Lower lobe of right lung (tissue), 2 donors: Measurements from ENCODE around the gene CCT7. TPM values are rescaled to one million over a fixed set of nuclear protein-coding genes. Genes with fewer than 3 reads are reported as not detected.

Source experiments
- ATAC-seq, 2 donors: fragments of 200-7000 bp; cut with Tn5 transposase; one replicate each; pipeline ENCODE4 v1.9.1; 2020 to 2022; ENCODE audit warnings: mild to moderate bottlenecking in 2 of 2, moderate library complexity in 2 of 2
- DNase-seq: peaks from one replicate; pipeline ENCODE4 v3.0.0-alpha.2; 2020
- H3K27ac ChIP-seq: fragments of 200-600 bp; one replicate; pipeline ENCODE4 v1.8.0; 2022
- H3K27me3 ChIP-seq: fragments of 200-600 bp; one replicate; pipeline ENCODE4 v1.8.0; 2022; ENCODE audit warnings: low read depth
- H3K36me3 ChIP-seq: fragments of 200-600 bp; one replicate; pipeline ENCODE4 v1.8.0; 2022; ENCODE audit warnings: mild to moderate bottlenecking
- H3K4me1 ChIP-seq: fragments of 200-600 bp; one replicate; pipeline ENCODE4 v1.8.0; 2022
- H3K4me3 ChIP-seq: fragments of 200-600 bp; one replicate; pipeline ENCODE4 v1.8.0; 2022; ENCODE audit warnings: mild to moderate bottlenecking
- H3K9me3 ChIP-seq: fragments of 200-600 bp; one replicate; pipeline ENCODE4 v1.8.0; 2022
- intact Hi-C: fragments of 100-400 bp; cut with DNase I; formaldehyde crosslinking; loops from one replicate; pipeline ENCODE4 v1.11.0; 2022
- total RNA-seq: library from RNA; stranded (reverse); fragmentation: NEBNext Ultra II Directional; extraction: Animal tissue kit (Norgen Biotek cat#: 25700); gene quantifications from one replicate; pipeline ENCODE4 v1.2.1, GENCODE V29; 2021
- TF ChIP-seq, protein P1 (sequence below): fragments of 200-600 bp; IDR thresholded peaks from one replicate; pipeline ENCODE4 v1.8.0; 2022; ENCODE audit warnings: antibody characterized with exemption, mild to moderate bottlenecking
- donor health status: DM: no; HTN: yes; CAD: no; lungs with severe emphysema.

CCT7 gene
- total RNA-seq, 1 donor from 2014 or later: 151 TPM

DNA sequence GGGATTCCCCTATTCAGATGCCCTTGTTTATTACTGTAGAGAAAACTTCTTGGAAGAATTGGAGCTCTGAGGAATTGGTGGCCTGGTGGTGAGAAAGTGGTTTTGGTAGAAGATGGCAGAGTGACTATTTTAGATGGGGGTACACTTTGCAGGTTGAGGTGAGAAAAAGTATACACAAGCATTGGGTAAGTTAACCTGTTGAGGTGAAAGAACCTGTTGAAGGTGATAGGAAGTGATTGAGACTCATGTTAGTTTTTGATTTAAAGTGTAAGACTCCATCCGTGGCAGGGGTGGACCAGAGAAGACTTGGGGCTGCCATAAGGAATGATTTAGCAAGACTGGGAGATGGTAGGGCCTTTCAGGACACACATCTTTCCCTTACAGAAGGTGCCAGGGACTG, 3.1 kb downstream of the CCT7 start:
- Histone ChIP-seq H3K9me3 (no peaks in the 10 kb centered on the region), H3K4me1 (peaks cover 59% of the 10 kb centered on the region), H3K27ac (no peak overlapping the region), H3K36me3 (peaks cover 26% of the 10 kb centered on the region), H3K4me3 (no peak overlapping the region), H3K27me3 (no peaks in the 10 kb centered on the region)
- ATAC-seq (no peak), DNase-seq (no peak)
- intact Hi-C loops: no loop called here
- TF ChIP-seq, protein P1, sequence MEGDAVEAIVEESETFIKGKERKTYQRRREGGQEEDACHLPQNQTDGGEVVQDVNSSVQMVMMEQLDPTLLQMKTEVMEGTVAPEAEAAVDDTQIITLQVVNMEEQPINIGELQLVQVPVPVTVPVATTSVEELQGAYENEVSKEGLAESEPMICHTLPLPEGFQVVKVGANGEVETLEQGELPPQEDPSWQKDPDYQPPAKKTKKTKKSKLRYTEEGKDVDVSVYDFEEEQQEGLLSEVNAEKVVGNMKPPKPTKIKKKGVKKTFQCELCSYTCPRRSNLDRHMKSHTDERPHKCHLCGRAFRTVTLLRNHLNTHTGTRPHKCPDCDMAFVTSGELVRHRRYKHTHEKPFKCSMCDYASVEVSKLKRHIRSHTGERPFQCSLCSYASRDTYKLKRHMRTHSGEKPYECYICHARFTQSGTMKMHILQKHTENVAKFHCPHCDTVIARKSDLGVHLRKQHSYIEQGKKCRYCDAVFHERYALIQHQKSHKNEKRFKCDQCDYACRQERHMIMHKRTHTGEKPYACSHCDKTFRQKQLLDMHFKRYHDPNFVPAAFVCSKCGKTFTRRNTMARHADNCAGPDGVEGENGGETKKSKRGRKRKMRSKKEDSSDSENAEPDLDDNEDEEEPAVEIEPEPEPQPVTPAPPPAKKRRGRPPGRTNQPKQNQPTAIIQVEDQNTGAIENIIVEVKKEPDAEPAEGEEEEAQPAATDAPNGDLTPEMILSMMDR: no peak

DNA sequence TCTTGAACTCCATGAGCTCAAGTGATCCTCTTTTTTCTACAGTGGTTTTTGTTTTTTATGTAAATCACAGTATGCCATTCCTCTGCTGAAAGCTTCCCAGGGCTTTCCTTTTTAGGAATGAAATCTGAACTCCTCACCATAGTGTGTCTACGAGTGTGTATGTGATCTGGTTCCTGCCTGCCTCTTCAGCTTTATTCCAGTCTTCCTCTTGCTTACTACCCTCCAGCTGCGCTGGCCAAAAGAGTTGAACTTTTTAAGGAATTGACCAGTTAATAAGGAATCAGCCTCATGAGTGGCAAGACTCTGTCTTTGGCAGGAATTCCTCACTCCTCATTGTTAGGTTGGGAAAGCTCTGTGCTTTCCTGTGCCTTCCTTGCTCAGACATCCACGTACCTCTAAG, 4.0 kb downstream of the CCT7 start:
- Histone ChIP-seq H3K9me3 (no peaks in the 10 kb centered on the region), H3K4me3 (no peak overlapping the region), H3K4me1 (peaks cover 56% of the 10 kb centered on the region), H3K27me3 (no peaks in the 10 kb centered on the region), H3K27ac (no peak overlapping the region), H3K36me3 (peaks cover 36% of the 10 kb centered on the region)
- ATAC-seq: no peak
- TF ChIP-seq, protein P1: no peak
- intact Hi-C loops: no loop called here
- DNase-seq: no peak

DNA sequence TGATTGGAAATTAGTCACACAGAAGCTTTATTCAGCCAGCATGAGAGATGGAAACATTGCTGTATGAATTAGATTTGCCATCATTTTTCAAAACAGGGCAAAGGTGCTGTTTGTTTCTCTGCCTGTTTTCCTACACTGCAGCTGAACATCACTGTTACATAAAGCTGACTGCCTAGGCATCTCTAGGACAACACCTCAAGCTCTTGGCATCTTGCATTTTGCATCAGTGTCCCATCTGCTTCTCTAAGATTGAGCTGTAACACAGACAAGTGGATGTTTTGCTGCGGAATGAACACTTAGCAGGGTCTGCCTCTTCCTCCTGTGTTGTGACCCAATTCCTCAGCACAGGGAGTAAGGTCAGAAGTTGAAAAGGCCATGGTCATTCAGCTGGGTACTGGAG, 4.9 kb downstream of the CCT7 start:
- no peaks in the 10 kb centered on the region for H3K27me3 ChIP-seq
- no peak overlapping the region for H3K27ac ChIP-seq
- H3K4me3 ChIP-seq: no peak overlapping the region
- TF ChIP-seq, protein P1: no peak
- no peak for DNase-seq
- intact Hi-C loops: no loop called here
- ATAC-seq: no peak
- peaks cover 45% of the 10 kb centered on the region for H3K36me3 ChIP-seq
- H3K4me1 ChIP-seq: peaks cover 60% of the 10 kb centered on the region
- H3K9me3 ChIP-seq: no peaks in the 10 kb centered on the region

DNA sequence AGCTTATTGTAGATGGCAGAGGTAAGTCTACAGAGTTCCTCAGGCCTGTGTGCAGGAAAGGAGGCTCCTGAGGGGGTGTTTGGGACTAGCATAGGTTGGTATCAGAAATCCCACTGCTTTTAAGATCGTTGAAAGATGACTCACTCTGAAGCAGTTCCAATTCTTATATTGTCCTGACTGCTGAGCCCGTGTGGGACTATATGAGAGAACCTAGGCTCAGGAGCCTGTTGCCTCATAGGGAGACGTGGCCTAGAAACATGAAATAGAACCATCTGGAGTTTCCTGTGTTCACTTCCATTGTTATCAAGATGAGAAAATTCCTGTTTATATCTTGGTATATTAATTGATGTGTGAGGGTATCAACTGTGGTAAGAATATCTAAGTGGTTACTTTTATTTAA, 5.7 kb downstream of the CCT7 start:
- Histone ChIP-seq H3K4me3 (no peak overlapping the region), H3K27ac (no peak overlapping the region), H3K9me3 (no peaks in the 10 kb centered on the region), H3K36me3 (peaks cover 53% of the 10 kb centered on the region), H3K27me3 (no peaks in the 10 kb centered on the region), H3K4me1 (peaks cover 60% of the 10 kb centered on the region)
- TF ChIP-seq, protein P1: no peak
- intact Hi-C loops: no loop called here
- DNase-seq (no peak), ATAC-seq (no peak)

DNA sequence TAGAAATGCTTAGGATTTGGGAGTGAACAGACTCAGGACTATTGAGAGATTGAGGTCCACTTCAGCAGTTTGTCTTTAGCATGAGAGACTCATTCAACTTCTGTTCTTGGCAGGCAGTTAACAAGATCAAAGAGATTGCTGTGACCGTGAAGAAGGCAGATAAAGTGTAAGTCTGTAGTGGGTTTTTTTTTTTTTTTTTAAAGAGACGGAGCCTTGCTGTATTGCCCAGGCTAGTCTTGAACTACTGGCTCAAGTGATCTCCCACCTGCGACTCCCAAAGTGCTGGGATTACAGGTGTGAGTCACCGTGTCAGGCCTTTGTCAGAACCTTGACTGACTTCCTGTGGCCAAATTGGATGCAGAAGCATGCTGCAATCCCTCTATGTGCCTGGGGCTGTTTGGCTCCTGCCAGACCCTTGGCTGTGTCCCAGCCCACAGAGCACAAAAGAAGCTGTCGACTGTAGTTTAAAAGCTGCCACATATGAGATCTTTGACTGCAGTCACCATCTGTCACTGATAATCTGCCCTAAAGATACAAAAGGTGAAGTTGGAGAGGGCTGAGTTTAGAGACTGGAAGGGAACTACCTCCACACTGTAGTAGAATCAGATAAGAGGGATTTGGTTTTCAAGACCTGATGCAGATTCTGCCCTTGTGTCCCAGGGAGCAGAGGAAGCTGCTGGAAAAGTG, 9.9 kb downstream of the CCT7 start:
- Histone ChIP-seq H3K9me3 (no peaks in the 10 kb centered on the region), H3K27ac (no peak overlapping the region), H3K4me3 (no peak overlapping the region), H3K4me1 (peaks cover 19% of the 10 kb centered on the region), H3K27me3 (no peaks in the 10 kb centered on the region), H3K36me3 (peaks cover 95% of the 10 kb centered on the region)
- TF ChIP-seq, protein P1: no peak
- DNase-seq (no peak), ATAC-seq (peak; percentile 82 to 92)
- intact Hi-C loops: no loop called here
